NCI-H526 (cell line): ENCODE measurements around the gene KCNIP1.

ENCODE experiments used
- DNase-seq, 2 experiments: peaks; one replicate each; lab custom pipeline; 2025; lab: John Stamatoyannopoulos, UW

The KCNIP1 gene

GRCh38 chr5:170508660-170509347 lies 5.0 kb downstream of the KCNIP1 start:
- DNase-seq, result no peak

- DNase-seq, result no peak
These were observed 5.5 kb downstream of the KCNIP1 start for GRCh38 chr5:170509348-170509660.

- DNase-seq, result no peak
These were observed 6.3 kb downstream of the KCNIP1 start for GRCh38 chr5:170510126-170510525.

- DNase-seq, result no peak
These were observed 6.7 kb downstream of the KCNIP1 start for GRCh38 chr5:170510559-170510958.

- DNase-seq, result no peak
These were observed 7.9 kb downstream of the KCNIP1 start for GRCh38 chr5:170511551-170512258.

GRCh38 chr5:170513856-170514525 lies 10.2 kb downstream of the KCNIP1 start:
- DNase-seq, result peak in 1 of 2 experiments; percentile 34

GRCh38 chr5:170517411-170517810 lies 13.6 kb downstream of the KCNIP1 start:
- no peak for DNase-seq

- no peak for DNase-seq
These were observed 14.5 kb downstream of the KCNIP1 start for GRCh38 chr5:170518277-170518676.

GRCh38 chr5:170519549-170519948 lies 15.7 kb downstream of the KCNIP1 start:
- DNase-seq, result no peak

- no peak for DNase-seq
These were observed 16.6 kb downstream of the KCNIP1 start for GRCh38 chr5:170520372-170520771.

GRCh38 chr5:170522211-170523141 lies 18.7 kb downstream of the KCNIP1 start:
- no peak for DNase-seq

- no peak for DNase-seq
These were observed 19.3 kb downstream of the KCNIP1 start for GRCh38 chr5:170523142-170523551.

GRCh38 chr5:170523830-170524229 lies 20.0 kb downstream of the KCNIP1 start:
- no peak for DNase-seq

GRCh38 chr5:170524576-170524975 lies 20.8 kb downstream of the KCNIP1 start:
- no peak for DNase-seq

- DNase-seq, result no peak
These were observed 21.8 kb downstream of the KCNIP1 start for GRCh38 chr5:170525470-170526211.

GRCh38 chr5:170527991-170528390 lies 24.2 kb downstream of the KCNIP1 start:
- no peak for DNase-seq

- DNase-seq, result no peak
These were observed 25.2 kb downstream of the KCNIP1 start for GRCh38 chr5:170528976-170529375.

- no peak for DNase-seq
These were observed 29.1 kb downstream of the KCNIP1 start for GRCh38 chr5:170532935-170533334.

GRCh38 chr5:170533383-170533782 lies 29.6 kb downstream of the KCNIP1 start:
- DNase-seq, result no peak

GRCh38 chr5:170534177-170534576 lies 30.4 kb downstream of the KCNIP1 start:
- peak in 1 of 2 experiments; percentile 8 for DNase-seq

- DNase-seq, result no peak
These were observed 31.1 kb downstream of the KCNIP1 start for GRCh38 chr5:170534941-170535340.
